OCI-LY3 (cell line): ENCODE data around the gene TLE6.

Experiments
- CTCF ChIP-seq: fragments of 200-600, 300-600 bp; sonication (generic); IDR thresholded peaks from 2 replicates; pipeline ENCODE4 v1.5.1; 2014; ENCODE audit warnings: antibody characterized with exemption, low read length, low read depth
- EZH2phosphoT487 ChIP-seq: fragments of 200-600 bp; shearing (Covaris generic); IDR thresholded peaks from 2 replicates; pipeline ENCODE4 v1.6.1; 2018; ENCODE audit warnings: antibody characterized with exemption, mixed run types, low read depth

GRCh38 chr19:3026768-3027167 lies 49.4 kb downstream of the TLE6 start:
- TF ChIP-seq EZH2phosphoT487 = no peak
- TF ChIP-seq CTCF = no peak
